ENCODE measurements around the gene CDH12.

The CDH12 gene

GRCh38 chr5:21919414-21920022, 933.6 kb downstream of the CDH12 start:
- no peak for DNase-seq

GRCh38 chr5:21918451-21918850, 934.7 kb downstream of the CDH12 start:
- DNase-seq = no peak

- no peak for DNase-seq
Measured at GRCh38 chr5:21910731-21911130, 942.4 kb downstream of the CDH12 start.

- DNase-seq = no peak
Measured at GRCh38 chr5:21895766-21896350, 957.3 kb downstream of the CDH12 start.

GRCh38 chr5:21893161-21893560, 960.0 kb downstream of the CDH12 start:
- no peak for DNase-seq

GRCh38 chr5:21889581-21889980, 963.6 kb downstream of the CDH12 start:
- no peak for DNase-seq

GRCh38 chr5:21882074-21882745, 970.9 kb downstream of the CDH12 start:
- no peak for DNase-seq

GRCh38 chr5:21880164-21880563, 973.0 kb downstream of the CDH12 start:
- no peak for DNase-seq

- DNase-seq = no peak
Measured at GRCh38 chr5:21862986-21863385, 990.2 kb downstream of the CDH12 start.

- no peak for DNase-seq
Measured at GRCh38 chr5:21858441-21858840, 994.7 kb downstream of the CDH12 start.

GRCh38 chr5:21856987-21857386, 996.2 kb downstream of the CDH12 start:
- DNase-seq = no peak

- DNase-seq = no peak
Measured at GRCh38 chr5:21847300-21847699, 1005.8 kb downstream of the CDH12 start.

- no peak for DNase-seq
Measured at GRCh38 chr5:21844960-21845359, 1008.2 kb downstream of the CDH12 start.

- DNase-seq = no peak
Measured at GRCh38 chr5:21834863-21835262, 1018.3 kb downstream of the CDH12 start.

GRCh38 chr5:21831145-21831787, 1021.9 kb downstream of the CDH12 start:
- DNase-seq = no peak

GRCh38 chr5:21826884-21827283, 1026.3 kb downstream of the CDH12 start:
- no peak for DNase-seq

- no peak for DNase-seq
Measured at GRCh38 chr5:21823588-21823987, 1029.6 kb downstream of the CDH12 start.

GRCh38 chr5:21823076-21823574, 1030.0 kb downstream of the CDH12 start:
- no peak for DNase-seq

GRCh38 chr5:21820527-21820926, 1032.6 kb downstream of the CDH12 start:
- no peak for DNase-seq

- no peak for DNase-seq
Measured at GRCh38 chr5:21818370-21818720, 1034.8 kb downstream of the CDH12 start.

- DNase-seq = no peak
Measured at GRCh38 chr5:21817668-21818369, 1035.3 kb downstream of the CDH12 start.

GRCh38 chr5:21810737-21811316, 1042.3 kb downstream of the CDH12 start:
- DNase-seq = no peak

GRCh38 chr5:21809611-21810010, 1043.5 kb downstream of the CDH12 start:
- no peak for DNase-seq

Measured in activated CD8-positive, alpha-beta memory T cell treated with anti-CD3 and anti-CD28 coated beads, Interleukin-2, amount 50 U/mL, for 48 hours (primary cell).